Upper lobe of right lung (tissue), 1 donor: Measurements from ENCODE around the gene C1QL4. TPM values are rescaled to one million over a fixed set of nuclear protein-coding genes. Genes with fewer than 3 reads are reported as not detected.
"Not testable (repeated sequence)": the region's sequence is repeated elsewhere in the genome, so short reads cannot be mapped to it uniquely, and the experiment has no call there.

Experiments used
- ATAC-seq: fragments of 200-7000 bp; cut with Tn5 transposase; one replicate; pipeline ENCODE4 v1.9.1; 2020; ENCODE audit warnings: mild to moderate bottlenecking, moderate library complexity
- DNase-seq: peaks from one replicate; pipeline ENCODE4 v3.0.0-alpha.2; 2020
- H3K27ac ChIP-seq: fragments of 200-600 bp; one replicate; pipeline ENCODE4 v1.8.0; 2022
- H3K27me3 ChIP-seq: fragments of 200-600 bp; one replicate; pipeline ENCODE4 v1.8.0; 2022; ENCODE audit warnings: mild to moderate bottlenecking
- H3K36me3 ChIP-seq: fragments of 200-600 bp; one replicate; pipeline ENCODE4 v1.8.0; 2022
- H3K4me1 ChIP-seq: fragments of 200-600 bp; one replicate; pipeline ENCODE4 v1.8.0; 2022
- H3K4me3 ChIP-seq: fragments of 200-600 bp; one replicate; pipeline ENCODE4 v1.8.0; 2022; ENCODE audit warnings: mild to moderate bottlenecking
- H3K9me3 ChIP-seq: fragments of 200-600 bp; one replicate; pipeline ENCODE4 v1.8.0; 2022
- intact Hi-C: fragments of 100-400 bp; cut with DNase I; formaldehyde crosslinking; loops from one replicate; pipeline ENCODE4 v1.11.0; 2022
- total RNA-seq: library from RNA; stranded (reverse); fragmentation: NEBNext Ultra II Directional; extraction: Animal tissue kit (Norgen Biotek cat#: 25700); gene quantifications from one replicate; pipeline ENCODE4 v1.2.1, GENCODE V29; 2021
- TF ChIP-seq, protein P1 (sequence below): fragments of 200-600 bp; IDR thresholded peaks from one replicate; pipeline ENCODE4 v1.8.0; 2022; ENCODE audit warnings: antibody characterized with exemption
- donor health status: DM: no; HTN: yes; CAD: no; lungs with severe emphysema.

The C1QL4 gene
- total RNA-seq, 1 donor from 2014 or later: not detected

DNA sequence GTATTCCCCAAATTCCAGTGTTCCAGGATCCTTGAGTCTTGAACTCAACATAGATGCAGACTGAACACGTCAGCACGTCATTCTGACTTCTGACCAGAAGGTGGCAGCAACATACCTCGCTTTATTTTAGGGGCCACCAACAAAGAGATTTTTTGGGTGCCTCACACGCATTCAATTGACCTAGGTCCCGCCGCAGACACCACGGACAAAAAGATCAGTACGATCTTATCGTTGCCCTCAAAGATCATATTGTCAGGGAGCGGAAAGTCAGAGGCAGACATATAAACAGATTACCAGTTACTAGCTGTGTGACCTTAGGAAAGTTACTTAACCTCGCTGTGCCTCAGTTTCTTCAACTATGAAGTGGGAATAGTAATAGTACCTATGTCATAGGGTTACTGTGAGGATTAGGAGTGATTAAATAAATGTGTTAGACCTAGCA is 48.6 kb downstream of the C1QL4 start:
- TF ChIP-seq, protein P1, sequence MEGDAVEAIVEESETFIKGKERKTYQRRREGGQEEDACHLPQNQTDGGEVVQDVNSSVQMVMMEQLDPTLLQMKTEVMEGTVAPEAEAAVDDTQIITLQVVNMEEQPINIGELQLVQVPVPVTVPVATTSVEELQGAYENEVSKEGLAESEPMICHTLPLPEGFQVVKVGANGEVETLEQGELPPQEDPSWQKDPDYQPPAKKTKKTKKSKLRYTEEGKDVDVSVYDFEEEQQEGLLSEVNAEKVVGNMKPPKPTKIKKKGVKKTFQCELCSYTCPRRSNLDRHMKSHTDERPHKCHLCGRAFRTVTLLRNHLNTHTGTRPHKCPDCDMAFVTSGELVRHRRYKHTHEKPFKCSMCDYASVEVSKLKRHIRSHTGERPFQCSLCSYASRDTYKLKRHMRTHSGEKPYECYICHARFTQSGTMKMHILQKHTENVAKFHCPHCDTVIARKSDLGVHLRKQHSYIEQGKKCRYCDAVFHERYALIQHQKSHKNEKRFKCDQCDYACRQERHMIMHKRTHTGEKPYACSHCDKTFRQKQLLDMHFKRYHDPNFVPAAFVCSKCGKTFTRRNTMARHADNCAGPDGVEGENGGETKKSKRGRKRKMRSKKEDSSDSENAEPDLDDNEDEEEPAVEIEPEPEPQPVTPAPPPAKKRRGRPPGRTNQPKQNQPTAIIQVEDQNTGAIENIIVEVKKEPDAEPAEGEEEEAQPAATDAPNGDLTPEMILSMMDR: peak; percentile 88
- Histone ChIP-seq H3K27ac (no peak overlapping the region), H3K4me1 (peaks cover 2% of the 10 kb centered on the region), H3K36me3 (no peaks in the 10 kb centered on the region), H3K9me3 (no peaks in the 10 kb centered on the region), H3K27me3 (peaks cover 12% of the 10 kb centered on the region), H3K4me3 (no peak overlapping the region)
- DNase-seq (peak; percentile 29), ATAC-seq (peak; percentile 85)
- intact Hi-C loops: loop anchor here (10.0 kb wide), 1 partner anchor 56 kb away; the partner anchor contains the start of gene DNAJC22

DNA sequence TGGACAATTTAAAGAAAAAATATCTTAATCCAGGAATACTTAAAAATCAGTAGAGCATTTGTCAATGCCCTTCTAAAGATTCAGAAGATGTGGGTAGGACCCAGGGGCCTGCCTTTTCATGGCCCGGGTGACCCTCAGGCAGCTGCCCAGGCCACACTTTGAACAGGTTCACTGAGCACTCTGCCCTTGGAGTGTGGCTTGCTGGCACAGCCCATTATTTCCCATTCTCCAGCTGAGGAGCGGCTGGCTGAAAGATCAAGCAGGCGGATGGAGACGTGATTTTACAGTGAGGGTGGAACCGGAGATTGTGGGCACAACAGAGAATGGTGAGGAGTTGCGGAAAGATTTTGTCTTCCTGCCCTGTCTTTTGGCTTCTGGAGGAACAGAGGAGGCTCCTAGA is 49.1 kb downstream of the C1QL4 start:
- Histone ChIP-seq H3K27ac (no peak overlapping the region), H3K4me3 (no peak overlapping the region), H3K9me3 (no peaks in the 10 kb centered on the region), H3K27me3 (peaks cover 12% of the 10 kb centered on the region), H3K36me3 (no peaks in the 10 kb centered on the region), H3K4me1 (no peaks in the 10 kb centered on the region)
- TF ChIP-seq, protein P1: no peak
- DNase-seq: peak; percentile 25
- intact Hi-C loops: loop anchor here (10.0 kb wide), 1 partner anchor 57 kb away; the partner anchor contains the start of gene DNAJC22
- ATAC-seq: no peak

DNA sequence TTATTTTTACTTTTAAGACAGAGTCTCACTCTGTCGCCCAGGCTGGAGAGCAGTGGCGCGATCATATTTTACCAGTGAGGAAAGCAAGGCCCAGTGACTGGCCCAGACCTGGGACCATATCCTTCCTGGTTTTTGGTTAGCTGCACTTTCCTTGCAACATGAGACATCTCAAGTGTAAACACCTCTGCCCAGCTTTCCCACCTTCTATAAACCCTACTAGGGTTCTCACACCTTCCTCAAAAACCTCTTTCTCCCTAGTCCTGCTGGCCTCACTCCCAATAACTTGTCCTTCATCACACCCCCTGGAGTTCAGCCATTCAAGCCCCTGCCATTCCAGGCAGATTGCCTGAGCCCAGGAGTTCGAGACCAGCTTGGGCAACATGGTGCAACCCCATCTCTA is 52.3 kb downstream of the C1QL4 start:
- peaks cover 12% of the 10 kb centered on the region for H3K27me3 ChIP-seq
- intact Hi-C loops: loop anchor here (10.0 kb wide), 1 partner anchor 60 kb away; the partner anchor contains the start of gene DNAJC22
- H3K36me3 ChIP-seq: no peaks in the 10 kb centered on the region
- H3K4me3 ChIP-seq: no peak overlapping the region
- TF ChIP-seq, protein P1: no peak
- H3K27ac ChIP-seq: no peak overlapping the region
- H3K4me1 ChIP-seq: peaks cover under 1% of the 10 kb centered on the region
- DNase-seq: peak; percentile 1
- H3K9me3 ChIP-seq: no peaks in the 10 kb centered on the region
- no peak for ATAC-seq

DNA sequence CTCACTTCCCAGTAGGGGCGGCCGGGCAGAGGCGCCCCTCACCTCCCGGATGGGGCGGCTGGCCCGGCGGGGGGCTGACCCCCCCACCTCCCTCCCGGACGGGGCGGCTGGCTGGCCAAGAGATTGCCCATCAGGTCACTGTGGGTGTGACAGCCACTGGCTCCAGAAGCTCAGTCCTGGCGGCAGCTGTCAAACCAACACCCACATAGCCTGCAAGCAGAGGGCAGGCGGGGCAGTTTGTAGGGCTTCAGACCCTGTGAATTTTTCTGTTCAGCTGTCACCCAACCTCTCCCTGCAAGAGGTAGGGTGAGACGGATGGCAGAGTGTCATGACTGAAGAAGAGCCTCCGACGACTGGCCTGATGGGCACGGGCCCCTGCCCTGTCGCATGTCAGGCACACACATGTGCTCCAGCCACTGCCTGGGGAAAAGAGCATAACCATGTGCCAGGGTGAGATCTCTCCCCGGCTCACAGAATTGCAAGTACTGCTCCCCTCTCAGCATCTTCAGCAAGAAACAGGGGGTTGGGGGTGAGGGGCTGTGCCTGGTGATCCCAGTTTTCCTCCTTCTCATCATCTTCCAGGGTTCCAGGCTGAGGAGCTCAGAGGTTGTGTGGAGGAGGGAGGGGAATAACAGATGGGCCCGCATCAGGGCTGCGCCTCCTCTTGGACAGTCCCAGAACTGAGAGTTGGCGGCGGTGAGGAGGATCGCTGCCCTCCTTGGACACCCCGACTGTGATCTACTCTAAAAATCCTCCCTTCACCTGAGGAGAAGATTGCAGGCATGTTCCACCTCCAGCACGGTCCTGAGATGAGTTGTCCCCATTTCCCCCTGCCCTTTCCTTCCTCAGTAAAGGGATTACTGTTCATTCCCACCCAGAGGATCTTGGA is 53.2 kb downstream of the C1QL4 start:
- H3K27ac ChIP-seq: no peak overlapping the region
- ATAC-seq: no peak
- TF ChIP-seq, protein P1: no peak
- H3K4me1 ChIP-seq: peaks cover 5% of the 10 kb centered on the region
- H3K9me3 ChIP-seq: no peaks in the 10 kb centered on the region
- peak; percentile 54 for DNase-seq
- no peaks in the 10 kb centered on the region for H3K36me3 ChIP-seq
- intact Hi-C loops: loop anchor here (10.0 kb wide), 1 partner anchor 61 kb away; the partner anchor contains the start of gene DNAJC22
- peaks cover 12% of the 10 kb centered on the region for H3K27me3 ChIP-seq
- H3K4me3 ChIP-seq: no peak overlapping the region

DNA sequence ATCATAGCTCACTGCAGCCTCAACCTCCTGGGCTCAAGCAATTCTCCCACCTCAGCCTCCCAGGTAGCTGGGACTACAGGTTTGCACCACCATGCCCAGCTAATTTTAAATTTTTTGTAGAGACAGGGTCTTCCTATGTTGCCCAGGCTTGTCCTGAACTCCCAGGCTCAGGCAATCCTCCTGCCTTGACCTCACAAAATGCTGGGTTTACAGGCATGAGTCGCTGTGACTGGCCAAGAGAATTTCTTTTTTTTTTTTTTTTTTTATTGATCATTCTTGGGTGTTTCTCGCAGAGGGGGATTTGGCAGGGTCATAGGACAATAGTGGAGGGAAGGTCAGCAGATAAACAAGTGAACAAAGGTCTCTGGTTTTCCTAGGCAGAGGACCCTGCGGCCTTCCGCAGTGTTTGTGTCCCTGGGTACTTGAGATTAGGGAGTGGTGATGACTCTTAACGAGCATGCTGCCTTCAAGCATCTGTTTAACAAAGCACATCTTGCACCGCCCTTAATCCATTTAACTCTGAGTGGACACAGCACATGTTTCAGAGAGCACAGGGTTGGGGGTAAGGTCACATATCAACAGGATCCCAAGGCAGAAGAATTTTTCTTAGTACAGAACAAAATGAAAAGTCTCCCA is 54.1 kb downstream of the C1QL4 start:
- ATAC-seq, H3K4me1 ChIP-seq, H3K27ac ChIP-seq, H3K9me3 ChIP-seq, H3K36me3 ChIP-seq, H3K4me3 ChIP-seq: not testable (repeated sequence)
- H3K27me3 ChIP-seq: peaks cover 12% of the 10 kb centered on the region
- intact Hi-C loops: loop anchor here (10.0 kb wide), 1 partner anchor 62 kb away; the partner anchor contains the start of gene DNAJC22
- peak; percentile 1 for DNase-seq

Other genes starting within 250 kb of the C1QL4 start
- 2.1 TPM for gene DHH, start 242.4 kb downstream of the C1QL4 start, total RNA-seq
- gene LMBR1L, start 226.3 kb downstream of the C1QL4 start, total RNA-seq: 54.3 TPM
- gene TUBA1B, start 205.8 kb downstream of the C1QL4 start, total RNA-seq: 440 TPM
- gene TUBA1A, start 148.1 kb downstream of the C1QL4 start, total RNA-seq: 90.8 TPM
- gene TUBA1C, start 72.1 kb downstream of the C1QL4 start, total RNA-seq: 113 TPM
- gene PRPH, start 42.0 kb downstream of the C1QL4 start, total RNA-seq: not detected
- gene TROAP, start 13.9 kb downstream of the C1QL4 start, total RNA-seq: 0.96 TPM
- 0.67 TPM for gene DNAJC22, start 9.7 kb upstream of the C1QL4 start, total RNA-seq
- gene SPATS2, start 30.3 kb upstream of the C1QL4 start, total RNA-seq: 12.6 TPM
- 0.90 TPM for gene KCNH3, start 201.8 kb upstream of the C1QL4 start, total RNA-seq
- gene MCRS1, start 231.0 kb upstream of the C1QL4 start, total RNA-seq: 54.0 TPM